Right renal pelvis (tissue), 4 donors: ENCODE measurements around the gene INIP. TPM values are rescaled to one million over a fixed set of nuclear protein-coding genes. Genes with fewer than 3 reads are reported as not detected.
"Not testable (repeated sequence)": the region's sequence is repeated elsewhere in the genome, so short reads cannot be mapped to it uniquely, and the experiment has no call there.

Experiments used
- DNase-seq, 4 donors: peaks; one replicate each; pipeline ENCODE4 v3.0.0-alpha.2; 2013; ENCODE audit warnings: low read depth in 4 of 4, low spot score in 3 of 4, missing footprints in 1 of 4
- polyA plus RNA-seq, 4 donors: library from polyadenylated mRNA; unstranded; fragments of 120-200 nt; gene quantifications; one replicate each; pipeline ENCODE4 v1.2.1, GENCODE V29; 2013; ENCODE audit not compliant: insufficient read length in 4 of 4

Gene INIP
- polyA plus RNA-seq, 4 donors, result 28.0 to 39.1 (median 37.7) TPM

DNA sequence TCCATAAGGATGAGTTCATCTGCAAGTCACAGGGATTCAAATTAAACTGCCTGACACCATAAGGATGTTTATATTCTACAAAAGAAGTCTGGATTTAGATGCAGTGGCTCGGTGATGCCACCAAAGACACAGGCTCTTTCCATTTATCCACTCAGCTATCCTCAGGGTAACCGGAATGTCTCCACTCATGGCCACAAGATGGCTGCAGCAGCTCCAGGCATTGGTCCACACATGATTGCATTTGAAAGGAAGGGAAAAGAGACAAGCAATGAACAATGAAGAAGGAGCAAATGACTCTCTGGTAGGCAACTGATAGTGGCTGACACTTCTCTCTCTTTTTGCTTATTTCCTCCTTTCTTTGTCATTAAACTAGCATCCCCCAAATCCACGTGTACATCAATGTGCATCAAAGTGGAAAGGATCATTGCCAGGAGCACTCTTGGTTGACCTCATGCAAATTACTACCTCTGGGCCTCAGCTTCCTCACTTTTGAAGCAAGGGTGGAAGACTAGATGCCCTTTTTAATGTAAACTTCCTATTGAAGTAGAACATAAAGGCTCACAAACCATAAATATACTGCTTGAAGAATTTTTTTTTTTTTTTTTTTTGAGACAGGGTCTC lies 25.4 kb upstream of the INIP start:
- no peak for DNase-seq

GRCh38 chr9:112734892-112735291 lies 17.0 kb upstream of the INIP start:
- DNase-seq, result no peak

GRCh38 chr9:112731971-112732370 lies 14.1 kb upstream of the INIP start:
- no peak for DNase-seq

GRCh38 chr9:112728401-112728800 lies 10.5 kb upstream of the INIP start:
- no peak for DNase-seq

DNA sequence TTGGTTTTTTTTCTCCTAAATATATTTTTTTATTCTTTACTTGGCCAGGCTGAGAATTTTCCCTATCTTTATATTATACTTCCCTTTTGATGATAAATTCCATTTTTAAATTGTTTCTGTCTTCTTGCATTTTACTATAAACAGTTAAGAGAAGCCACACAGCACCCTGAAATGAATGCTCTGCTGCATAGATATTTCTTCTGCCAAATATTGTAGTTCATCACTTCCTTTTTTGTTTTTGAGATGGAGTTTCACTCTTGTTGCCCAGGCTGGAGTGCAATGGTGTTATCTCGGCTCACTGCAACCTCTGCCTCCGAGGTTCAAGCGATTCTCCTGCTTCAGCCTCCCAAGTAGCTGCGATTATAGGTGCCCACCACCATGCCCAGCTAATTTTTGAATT lies 8.5 kb upstream of the INIP start:
- no peak for DNase-seq

DNA sequence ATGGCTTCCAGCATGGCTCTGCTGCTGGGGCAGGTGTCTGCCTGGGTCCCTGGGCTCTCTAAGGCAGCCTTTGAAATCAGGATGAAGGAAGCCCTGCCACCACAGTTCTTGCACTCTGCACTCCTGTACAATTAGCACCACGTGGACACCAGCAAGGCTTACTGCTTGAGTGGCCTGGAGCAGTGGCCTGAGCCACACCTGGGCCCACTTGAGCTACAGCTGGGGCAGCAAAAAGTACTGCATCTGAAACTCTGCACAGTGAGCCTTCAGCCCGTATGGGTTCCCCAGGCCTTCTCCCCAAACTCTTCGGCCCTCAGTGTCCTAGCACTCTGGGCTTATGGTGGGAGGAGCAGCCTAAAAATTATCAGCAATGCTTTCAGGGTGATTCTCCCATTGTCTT lies 8.0 kb upstream of the INIP start:
- DNase-seq, result no peak

- DNase-seq, result not testable (repeated sequence)
Observed at GRCh38 chr9:112722749-112723148, 4.8 kb upstream of the INIP start.

GRCh38 chr9:112720113-112720780 lies 2.3 kb upstream of the INIP start:
- no peak for DNase-seq

GRCh38 chr9:112719696-112720095 lies 1.8 kb upstream of the INIP start:
- no peak for DNase-seq

DNA sequence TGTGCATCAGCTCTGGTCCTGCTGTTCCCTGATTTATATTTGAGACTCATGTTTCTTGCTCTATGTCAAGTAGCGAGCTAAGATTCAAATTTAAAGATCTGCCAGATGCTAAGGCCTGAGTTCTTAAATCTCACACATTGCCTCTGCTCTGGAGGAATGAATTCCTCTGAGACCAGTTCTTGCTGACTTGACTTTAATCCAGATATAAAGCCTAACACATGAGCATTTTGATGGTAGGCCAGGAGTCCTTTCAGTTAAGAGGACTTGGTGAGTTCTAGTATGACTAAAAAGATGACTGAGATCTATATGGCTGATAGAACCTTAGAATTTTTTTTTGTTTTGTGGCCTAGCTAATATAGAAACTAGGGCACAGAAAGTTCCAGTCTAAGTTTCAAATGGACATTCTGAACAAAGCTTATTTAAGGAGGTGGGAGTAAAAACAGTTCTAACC lies 1.3 kb upstream of the INIP start:
- no peak for DNase-seq

DNA sequence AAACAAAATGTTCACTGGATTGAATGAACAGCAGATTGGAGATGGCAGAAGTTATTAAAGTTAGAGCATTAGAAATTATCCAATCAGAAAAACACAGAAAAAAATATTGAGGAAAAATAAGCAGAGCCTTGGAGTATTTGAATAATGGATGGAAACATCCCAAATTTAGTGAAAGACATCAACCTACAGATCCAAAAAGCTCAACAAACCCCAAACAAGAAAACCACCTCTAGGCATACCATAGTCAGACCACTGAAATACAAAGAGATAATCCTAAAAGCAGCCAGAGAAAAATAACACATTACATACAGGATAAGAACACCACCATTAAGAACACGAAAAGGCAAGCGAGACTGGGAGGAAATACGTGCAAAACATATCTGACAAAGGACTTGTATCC lies 5.2 kb downstream of the INIP start:
- DNase-seq, result no peak

GRCh38 chr9:112711050-112711689 lies 6.7 kb downstream of the INIP start:
- no peak for DNase-seq

DNA sequence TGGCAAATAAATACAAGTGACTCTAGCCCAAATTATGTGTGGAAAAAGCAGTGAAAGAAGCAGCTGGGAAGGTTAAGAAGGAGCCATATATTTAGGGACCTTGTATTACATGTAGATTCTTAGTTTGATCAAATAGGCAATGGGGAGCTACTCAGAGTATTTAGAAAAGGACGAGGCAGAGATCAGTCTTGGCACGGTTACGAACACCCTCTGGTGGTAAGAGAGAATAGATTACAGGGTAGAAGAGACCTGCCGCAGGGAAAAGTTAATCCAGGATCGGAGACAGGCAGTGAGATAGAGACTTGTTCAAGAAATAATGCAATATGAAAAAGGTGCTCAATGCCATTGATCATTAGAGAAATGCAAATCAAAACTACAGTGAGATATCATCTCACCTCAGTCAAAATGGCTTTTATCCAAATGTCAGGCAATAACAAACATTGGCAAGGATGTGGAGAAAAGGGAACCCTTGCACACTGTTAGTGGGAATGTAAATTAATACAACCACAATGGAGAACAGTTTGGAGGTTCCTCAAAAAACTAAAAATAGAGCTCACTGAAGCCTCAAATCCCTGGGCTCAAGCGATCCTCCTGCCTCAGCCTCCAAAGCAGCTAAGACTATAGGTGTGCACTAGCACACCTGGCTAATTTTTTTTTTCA lies 12.0 kb downstream of the INIP start:
- DNase-seq, result peak in 3 of 4 donors; percentile 20 to 27 (median 27)

GRCh38 chr9:112703304-112703703 lies 14.6 kb downstream of the INIP start:
- no peak for DNase-seq

DNA sequence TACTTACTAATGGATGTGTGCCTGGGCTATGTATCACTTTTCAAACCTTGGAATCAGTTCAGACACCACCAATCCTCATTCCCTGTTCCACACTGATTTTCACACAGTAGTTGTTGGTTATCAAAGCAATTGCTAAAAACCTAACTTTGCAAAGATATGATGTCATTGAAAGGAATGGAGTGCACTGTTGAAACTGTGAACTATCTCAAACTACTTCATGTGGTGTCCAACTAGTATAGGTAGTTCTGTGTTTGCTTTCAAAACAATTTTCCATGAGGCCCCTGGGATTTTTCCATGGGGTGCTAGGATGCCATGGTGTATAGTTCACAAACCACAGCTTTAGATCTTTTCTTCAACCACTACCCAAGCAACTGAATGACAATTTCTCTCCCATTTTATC lies 17.8 kb downstream of the INIP start:
- DNase-seq, result no peak

GRCh38 chr9:112699230-112699629 lies 18.7 kb downstream of the INIP start:
- no peak for DNase-seq

DNA sequence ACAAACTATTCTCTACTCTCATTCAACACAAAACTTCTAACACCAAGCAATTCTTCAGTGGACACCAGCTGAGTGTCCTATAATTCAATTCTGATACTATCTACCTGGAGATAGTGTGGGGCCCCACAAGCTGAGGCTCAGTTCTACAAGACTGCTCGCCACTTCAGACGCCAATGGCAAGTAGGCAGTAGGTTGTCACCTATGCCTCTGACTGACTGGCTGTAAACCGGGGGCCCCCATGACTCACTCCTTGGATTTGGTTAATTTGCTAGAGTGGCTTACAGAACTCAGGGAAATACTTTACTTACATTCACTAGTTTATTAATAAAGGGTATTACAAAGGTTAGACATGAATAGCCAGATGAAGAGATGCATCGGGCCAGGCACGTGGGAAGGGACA lies 21.5 kb downstream of the INIP start:
- DNase-seq, result no peak

DNA sequence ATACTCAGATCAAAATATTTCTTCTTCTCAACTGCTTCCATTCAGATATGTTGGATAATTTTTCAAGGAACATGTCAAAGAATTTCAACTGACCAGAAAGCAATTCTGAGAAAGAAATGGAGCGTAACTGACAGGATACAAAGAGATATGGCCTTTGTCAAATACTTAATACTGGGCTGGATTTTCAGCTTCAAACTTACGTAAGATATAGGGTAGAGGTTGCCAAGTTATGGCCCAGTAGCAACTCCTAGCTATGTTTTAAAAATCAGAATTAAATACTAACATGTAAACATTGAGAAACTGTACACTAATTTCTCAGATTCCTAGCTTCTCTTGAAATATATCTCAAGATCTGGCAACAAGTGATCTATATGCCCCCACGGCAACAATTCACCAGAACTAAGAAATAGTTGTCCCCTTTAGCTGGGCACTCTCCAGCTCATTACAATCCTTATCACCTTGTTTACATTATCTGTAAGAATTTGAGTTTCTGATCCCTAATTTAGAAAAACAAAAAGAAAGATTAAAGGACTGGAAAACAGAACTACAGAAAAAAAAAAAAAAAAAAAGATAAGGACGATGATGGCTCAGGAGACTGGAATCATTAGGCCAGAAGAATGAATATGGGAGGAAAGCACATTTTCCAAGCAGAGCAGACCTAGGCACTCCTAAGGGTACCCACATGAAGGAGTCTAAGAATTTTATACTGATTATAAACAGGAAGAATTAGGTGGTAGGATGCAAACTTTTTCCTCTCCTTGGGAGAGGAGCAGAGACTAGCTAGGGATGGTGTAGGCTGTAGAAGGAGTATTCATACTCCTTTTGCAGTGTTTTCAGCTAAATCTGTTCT lies 23.0 kb downstream of the INIP start:
- DNase-seq, result no peak

DNA sequence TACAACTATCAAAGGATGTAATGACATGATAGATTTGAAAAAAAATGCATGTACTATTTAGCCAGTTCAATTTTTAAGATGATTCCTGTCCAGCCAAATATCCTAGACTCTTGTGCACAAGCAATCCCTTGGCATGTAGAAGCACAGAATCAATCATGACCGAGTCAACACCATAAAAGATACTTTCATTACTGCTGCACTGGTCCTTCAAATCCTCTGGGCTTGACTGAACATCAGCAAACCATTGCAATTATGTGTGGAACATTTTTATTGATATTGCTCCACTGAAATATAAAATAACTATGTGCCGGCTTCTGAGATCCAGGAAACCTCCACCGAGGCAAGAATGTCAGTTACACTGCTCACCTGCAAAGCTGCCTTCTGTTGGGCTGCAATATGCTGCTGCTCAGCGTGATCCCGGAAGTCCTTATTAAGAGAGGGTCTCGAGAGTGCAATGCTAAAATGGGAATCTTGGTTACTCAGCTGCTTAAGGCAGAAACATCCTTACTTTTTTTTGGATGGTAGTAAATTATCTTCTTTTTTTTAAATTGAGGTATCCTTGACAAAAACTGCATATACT lies 28.7 kb downstream of the INIP start:
- DNase-seq, result no peak

GRCh38 chr9:112680731-112681402 lies 37.0 kb downstream of the INIP start:
- no peak for DNase-seq
